ENCODE results near the gene CYFIP1.

DNA sequence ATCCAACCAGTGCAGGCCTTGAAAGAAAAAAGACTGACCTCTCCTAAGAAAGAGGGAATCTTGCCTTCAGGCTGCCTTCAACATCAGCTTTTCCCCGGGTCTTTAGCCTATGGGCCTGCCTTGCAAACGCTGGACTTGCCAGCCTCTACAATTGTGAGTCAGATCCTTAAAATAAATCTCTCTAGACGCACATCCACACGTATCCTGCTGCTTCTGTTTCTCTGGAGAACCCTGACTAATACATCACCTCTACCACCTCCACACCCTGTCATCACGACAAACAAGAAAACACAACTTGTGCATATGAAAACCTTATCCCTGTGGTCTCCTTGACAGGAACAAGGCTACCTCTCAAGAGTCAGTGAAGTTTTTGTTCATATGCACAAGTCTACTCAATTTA lies 11.8 kb downstream of the CYFIP1 start:
- TF ChIP-seq CTCF (IDR thresholded peaks at IDR 0.05) (no peak), POLR2A (IDR thresholded peaks at IDR 0.05) (no peak)
